Stimulated activated CD4-positive, alpha-beta T cell treated with anti-CD3 and anti-CD28 coated beads, Interleukin-12 subunit alpha, Interleukin-12 subunit beta, amount 100 ng/mL, for 48 hours (primary cell): Measurements from ENCODE around the gene HDAC4.

ENCODE experiments used
- DNase-seq, 3 donors: peaks; one replicate each; pipeline ENCODE4 v3.0.0-alpha.2; 2020; ENCODE audit warnings: low read depth in 2 of 3, low spot score in 1 of 3

HDAC4 gene

GRCh38 chr2:239208465-239209180 is 192.2 kb downstream of the HDAC4 start:
- DNase-seq = no peak

GRCh38 chr2:239206851-239207250 is 194.0 kb downstream of the HDAC4 start:
- no peak for DNase-seq

GRCh38 chr2:239206042-239206441 is 194.8 kb downstream of the HDAC4 start:
- DNase-seq = no peak

- no peak for DNase-seq
These were observed 195.8 kb downstream of the HDAC4 start for GRCh38 chr2:239204876-239205468.

- no peak for DNase-seq
These were observed 196.5 kb downstream of the HDAC4 start for GRCh38 chr2:239204136-239204875.

- DNase-seq = no peak
These were observed 197.2 kb downstream of the HDAC4 start for GRCh38 chr2:239203443-239204135.

GRCh38 chr2:239202836-239203235 is 198.0 kb downstream of the HDAC4 start:
- DNase-seq = no peak

GRCh38 chr2:239202343-239202742 is 198.5 kb downstream of the HDAC4 start:
- no peak for DNase-seq

- DNase-seq = no peak
These were observed 198.9 kb downstream of the HDAC4 start for GRCh38 chr2:239201884-239202283.

- DNase-seq = no peak
These were observed 199.3 kb downstream of the HDAC4 start for GRCh38 chr2:239201531-239201876.

- no peak for DNase-seq
These were observed 199.9 kb downstream of the HDAC4 start for GRCh38 chr2:239200646-239201530.

- DNase-seq = no peak
These were observed 201.6 kb downstream of the HDAC4 start for GRCh38 chr2:239199041-239199768.

- no peak for DNase-seq
These were observed 202.6 kb downstream of the HDAC4 start for GRCh38 chr2:239198221-239198620.

GRCh38 chr2:239197146-239197545 is 203.7 kb downstream of the HDAC4 start:
- DNase-seq = no peak

- no peak for DNase-seq
These were observed 204.3 kb downstream of the HDAC4 start for GRCh38 chr2:239196474-239197021.

- DNase-seq = no peak
These were observed 204.8 kb downstream of the HDAC4 start for GRCh38 chr2:239195992-239196391.

GRCh38 chr2:239195318-239195871 is 205.4 kb downstream of the HDAC4 start:
- DNase-seq = no peak

- DNase-seq = no peak
These were observed 206.0 kb downstream of the HDAC4 start for GRCh38 chr2:239194731-239195317.
